NCI-H82 treated with DMSO at 0.1 percent for 48 hours (cell line): Measurements from ENCODE around the gene FRS2.

Experiments used
- DNase-seq: peaks from one replicate; lab custom pipeline; 2025; ENCODE audit not compliant: unreplicated experiment; lab: John Stamatoyannopoulos, UW

FRS2 gene

DNA sequence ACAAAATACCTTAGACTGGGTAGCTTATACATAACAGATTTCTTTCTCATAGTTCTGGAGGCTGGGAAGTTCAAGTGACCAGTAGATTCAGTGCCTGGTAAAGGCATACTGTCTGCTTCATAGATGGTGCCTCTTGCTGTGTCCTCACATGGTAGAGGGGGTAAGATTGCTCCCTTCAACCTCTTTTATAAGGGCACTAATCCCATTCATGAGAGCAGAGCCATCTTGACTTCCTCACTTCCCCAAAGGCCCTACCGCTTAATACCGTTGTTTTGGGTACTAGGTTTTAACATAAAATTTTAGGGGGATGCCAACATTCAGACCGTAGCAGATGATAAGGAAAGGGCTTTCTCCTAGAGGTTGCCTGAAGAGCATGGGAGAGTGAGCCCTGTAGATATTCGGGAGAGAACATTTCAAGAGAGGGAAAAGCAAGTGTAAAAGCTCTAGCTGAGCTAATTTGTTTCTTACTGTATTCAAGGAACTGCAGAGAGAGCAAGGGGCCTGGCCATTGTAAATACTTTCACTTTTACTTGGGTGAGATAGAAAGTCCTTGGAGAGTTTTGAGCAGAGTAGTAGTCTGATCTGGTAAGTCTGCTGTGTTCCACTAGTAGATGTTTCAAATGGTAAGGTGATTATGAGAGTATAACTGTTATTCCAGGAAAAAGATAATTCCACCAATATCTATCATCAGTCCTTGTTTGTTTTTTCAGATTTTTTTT, 27.3 kb downstream of the FRS2 start:
- DNase-seq = no peak

DNA sequence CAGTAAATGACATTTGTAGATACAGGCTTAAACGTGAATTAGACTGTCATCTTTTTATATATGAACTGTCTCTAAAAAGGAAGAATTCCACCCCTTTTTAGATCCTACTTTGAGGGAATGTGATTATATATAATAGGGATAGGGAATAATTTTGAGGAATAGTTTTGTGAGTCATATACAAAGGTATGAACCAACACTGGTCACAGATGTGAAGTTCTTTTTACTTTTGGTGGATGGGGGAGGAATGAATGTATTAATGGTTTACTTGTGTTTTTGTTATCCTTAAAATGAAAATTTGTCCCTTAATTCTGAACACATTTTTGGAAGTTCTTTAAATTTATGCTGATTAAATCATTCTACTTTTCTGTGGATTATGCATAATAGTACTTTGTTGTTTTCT, 30.4 kb downstream of the FRS2 start:
- DNase-seq = no peak

DNA sequence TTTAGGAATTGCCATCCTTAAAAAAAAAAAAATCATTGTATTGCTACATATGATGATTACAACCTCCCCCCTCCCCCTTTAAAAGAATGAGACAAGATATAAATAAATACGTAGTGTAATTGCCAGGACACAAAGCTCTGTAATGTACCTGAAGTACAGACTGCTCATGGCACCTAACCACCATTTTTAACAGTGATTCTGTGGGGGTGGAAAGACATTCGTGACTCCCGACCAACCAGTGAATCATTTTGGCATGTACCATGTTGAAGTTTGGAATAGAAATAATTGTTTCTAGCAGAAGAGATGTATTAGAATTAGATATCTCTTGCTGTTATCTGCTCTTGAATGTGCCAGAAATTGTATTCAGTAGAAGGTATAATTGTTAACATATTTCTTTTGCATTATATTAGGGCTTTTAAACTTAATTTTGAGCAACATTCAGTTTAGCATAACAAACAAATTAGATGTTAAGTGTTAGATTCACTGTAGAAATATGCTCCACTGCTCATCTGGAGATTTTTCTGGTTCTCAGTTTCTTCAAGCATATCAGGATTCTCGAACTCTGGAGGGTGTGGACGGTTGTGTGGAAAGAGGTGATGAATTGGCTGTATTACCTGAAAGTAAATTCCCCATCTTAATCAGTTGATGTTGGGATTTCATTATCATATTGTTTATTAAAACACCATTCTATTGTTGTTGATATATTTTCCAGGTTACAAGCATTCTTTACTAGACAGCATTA, 31.1 kb downstream of the FRS2 start:
- DNase-seq = no peak

DNA sequence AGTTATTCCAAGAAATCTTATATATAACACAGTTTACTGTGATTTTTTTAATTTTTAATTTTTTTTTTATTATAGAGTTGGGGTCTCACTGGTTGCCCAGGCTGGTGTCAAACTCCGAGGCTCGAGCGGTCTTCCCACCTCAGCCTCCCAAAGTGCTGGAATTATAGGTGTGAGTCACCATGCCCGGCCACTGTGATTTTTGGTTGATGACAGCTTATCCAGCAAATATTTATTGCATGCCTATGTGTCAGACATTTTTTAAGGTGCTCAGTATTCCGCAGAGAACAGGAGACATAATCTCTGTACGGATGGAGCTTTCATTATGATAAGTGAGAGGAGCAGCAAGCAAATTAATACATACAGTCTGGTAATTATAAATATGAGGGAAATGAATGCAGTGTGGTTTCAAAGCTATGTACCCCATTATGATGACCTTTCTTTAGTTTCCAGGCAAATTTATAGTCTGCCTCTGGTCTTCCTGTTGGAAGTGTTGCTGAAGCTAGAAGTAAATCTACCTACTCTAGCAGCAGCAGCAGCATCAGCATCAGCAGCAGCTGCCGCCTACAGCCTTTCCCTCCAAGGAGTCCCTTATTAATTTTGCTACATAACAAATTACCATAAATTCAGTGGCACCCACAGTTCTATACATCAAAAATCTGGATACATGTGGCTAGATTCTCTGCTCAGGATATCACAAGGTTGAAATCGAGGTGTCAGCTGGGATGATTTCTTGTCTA, 32.3 kb downstream of the FRS2 start:
- DNase-seq = no peak

DNA sequence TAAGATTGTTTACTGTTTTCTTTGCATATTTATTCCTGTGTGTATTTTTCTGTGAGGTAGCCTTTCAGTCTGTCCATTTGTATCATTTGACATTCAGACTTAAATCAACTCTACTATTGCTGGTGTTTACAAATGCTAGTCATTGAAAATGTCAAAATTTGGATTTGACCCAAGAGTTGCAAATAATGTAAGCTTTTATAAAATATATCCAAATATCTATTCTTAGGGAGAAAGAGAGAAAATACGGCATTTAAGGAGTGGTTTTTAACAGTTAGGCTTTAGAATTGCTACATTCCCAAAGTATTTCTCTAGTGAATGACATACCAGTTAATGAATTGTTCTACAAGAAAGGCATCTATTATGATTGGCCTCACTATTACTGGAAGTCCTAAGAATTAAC, 37.9 kb downstream of the FRS2 start:
- DNase-seq = no peak

DNA sequence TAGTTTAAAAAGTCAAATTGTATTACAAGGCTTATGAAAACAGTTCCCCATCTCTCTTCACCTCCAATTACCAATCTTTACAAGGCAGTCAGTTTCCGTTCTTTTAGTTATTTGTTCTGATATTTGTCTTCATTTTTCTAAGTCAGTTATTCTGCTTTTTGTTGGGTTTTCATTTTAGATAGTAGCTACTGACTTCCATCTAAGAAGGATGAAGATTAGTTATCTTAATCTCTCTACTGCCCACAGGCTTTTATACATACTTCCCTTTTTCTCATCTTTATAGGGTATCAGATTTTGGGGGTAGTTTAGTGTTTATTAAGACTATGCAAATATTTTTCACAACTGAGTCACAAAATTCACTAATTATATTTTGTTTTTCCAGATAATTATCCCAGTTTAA, 38.4 kb downstream of the FRS2 start:
- DNase-seq = no peak

DNA sequence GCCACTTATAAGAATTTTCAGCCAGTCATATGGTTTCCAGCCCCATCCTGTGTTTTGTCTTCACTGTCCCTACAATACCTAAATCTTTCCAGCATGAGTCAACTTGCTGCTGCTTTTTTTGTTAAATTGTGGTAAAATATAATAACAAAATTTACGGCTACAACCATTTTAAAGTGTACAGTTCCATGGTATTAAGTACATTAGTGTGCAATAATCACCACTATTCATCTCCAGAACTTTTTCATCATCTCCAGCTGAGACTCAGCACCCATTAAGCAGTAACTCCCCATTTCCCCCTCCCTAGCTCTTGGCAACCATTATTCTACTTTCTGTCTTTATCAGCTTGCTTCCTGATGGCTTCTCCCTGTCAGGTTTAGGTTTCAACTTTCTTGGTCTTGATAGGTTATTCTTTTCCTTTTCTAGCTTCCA, 39.1 kb downstream of the FRS2 start:
- no peak for DNase-seq

DNA sequence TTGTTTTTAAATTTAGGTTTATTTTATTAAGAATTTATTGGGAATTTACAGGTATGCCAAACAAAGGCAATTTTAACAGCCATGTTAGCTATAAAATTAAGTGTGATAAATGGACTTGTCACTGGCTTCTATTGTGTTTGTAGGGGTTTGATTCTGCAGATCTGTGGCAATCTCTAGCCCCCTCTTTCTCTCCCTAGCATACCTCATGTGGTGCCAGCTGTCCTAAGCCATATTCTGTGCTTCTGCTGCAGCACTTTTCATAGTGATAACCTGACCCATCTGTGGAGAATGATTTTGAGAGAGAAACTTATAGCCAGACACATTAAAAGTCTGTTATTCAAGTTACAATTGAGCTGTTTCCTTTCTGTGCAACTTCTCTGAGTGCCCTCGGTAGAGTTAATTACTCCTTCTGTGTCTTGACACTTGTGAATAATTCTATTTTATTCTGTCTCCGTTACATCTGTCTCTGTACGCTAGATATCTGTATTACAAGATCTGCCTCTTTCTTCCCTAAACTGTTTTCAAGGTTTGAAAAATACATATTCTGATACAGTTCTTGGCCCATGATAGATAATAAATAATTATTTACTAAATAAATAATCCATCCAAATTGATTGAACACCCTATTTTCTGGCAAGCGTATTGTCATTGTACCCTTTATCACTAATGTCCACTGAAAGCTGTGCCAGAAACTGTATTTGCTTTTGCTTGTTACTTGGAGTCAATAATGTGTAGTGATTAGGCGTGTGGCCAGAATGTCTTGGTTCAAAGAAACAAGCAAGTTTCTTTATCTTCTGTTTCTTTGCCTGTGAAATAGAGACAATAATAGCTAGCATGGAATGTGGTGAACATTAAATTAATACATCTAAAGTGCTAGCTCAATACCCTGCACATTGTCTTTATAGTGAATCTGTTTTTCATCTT, 40.0 kb downstream of the FRS2 start:
- no peak for DNase-seq

DNA sequence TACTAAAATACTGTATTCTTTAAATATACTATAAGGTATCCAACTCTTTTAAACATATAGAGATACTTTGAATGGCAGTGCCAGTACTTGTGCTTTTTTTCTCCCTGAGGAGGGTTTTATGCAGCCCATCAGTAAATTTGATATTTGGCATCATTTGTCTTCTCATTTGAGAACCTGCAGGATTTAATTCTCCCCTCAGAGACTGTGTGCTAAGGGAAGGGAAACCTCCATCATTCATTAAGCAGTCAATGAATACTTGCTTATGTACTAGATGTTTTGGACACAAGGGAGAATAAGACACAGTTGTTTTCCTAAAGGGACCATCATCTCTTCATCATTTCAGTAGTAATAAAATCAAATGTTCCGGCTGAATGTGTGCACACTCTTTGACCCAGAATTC, 40.8 kb downstream of the FRS2 start:
- DNase-seq = no peak

DNA sequence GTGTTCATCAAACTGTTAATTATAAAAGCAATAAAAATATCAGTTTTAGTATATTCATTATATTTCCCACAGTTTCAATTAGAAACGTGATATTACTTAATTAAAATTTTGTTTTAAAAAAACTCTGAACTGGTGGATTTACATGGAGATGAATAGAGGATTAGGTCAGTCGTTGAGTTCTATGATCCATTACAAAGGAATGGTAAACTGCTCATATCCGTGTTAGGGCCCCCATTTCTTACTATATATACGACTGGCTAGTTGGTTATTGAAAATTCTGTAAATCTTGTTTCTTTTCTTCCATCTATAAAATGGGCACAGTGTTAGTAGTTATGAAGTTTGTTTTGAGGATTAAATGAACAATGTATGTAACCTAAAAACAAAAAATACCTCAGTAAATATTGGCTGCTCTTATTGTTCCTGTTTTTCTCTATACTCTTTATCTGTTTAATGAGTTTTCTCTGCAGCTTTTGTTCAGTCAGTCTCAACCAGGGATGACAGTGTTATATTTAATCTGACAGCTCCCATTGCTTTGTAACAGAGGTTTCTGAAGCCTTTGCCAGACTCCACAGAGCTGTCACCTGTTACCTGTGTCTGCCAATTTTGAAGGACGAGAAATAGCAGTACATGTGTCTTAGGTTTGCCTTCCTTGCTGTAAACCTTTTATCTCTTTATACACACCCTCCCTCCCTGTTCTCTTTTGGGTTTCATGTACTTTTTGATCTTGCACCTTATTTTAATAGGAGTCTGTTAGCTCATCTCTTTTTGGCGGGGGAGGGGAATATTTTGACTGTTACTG, 41.5 kb downstream of the FRS2 start:
- DNase-seq = no peak

DNA sequence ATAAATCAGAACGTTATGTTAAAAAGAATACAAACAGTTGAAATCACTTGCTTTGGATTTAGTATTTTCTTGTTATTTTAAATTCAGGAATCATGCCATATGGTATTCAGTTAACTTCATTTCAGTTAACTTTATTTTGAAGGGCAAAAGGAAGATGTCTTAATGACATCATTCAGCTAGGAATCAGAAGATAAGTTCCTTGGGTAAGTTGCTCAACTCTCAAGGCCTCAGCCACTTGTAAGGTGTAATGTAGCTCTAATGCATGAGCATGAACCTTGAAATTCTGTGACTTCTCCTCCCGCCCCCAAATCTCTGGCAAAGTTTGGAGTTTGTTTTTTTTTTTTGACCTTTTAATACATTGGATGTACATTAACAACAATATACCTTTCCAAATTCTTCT, 42.6 kb downstream of the FRS2 start:
- DNase-seq = no peak

DNA sequence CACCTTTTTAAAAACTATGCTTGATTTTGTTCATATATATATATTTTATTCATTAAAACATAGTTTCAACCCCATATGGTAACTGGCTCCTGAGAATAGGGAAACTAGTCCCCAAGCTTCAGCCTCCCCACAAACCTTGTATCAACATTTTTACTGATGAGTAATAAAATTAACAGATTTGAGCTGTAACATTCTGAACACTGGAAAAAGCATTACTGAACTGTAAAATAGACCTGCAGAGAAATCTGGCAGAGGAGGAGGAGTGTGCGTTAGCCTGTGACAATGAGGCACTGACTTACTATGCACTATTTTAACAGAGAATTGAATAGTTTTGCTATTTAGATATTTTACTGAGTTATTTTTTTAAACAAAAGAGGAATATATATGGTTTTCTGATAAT, 43.1 kb downstream of the FRS2 start:
- DNase-seq = no peak

DNA sequence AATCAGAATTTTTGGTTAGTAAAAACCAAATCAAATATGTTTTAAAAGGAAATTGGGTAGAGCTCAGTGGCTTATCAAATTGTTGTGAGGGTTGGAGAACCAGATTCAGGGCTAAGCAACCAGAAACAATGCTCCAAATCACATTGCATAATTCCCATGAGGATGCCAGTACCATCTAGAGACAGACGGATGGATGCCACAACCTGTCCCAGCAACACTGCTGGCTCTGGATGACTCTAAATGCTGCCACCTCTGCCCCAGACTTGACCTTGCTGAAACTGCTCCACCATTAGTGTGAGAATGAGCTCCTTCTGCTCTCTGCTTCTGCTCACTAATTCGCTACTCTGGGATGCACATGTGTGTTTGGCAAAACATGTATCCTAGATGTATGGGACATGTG, 43.9 kb downstream of the FRS2 start:
- no peak for DNase-seq

DNA sequence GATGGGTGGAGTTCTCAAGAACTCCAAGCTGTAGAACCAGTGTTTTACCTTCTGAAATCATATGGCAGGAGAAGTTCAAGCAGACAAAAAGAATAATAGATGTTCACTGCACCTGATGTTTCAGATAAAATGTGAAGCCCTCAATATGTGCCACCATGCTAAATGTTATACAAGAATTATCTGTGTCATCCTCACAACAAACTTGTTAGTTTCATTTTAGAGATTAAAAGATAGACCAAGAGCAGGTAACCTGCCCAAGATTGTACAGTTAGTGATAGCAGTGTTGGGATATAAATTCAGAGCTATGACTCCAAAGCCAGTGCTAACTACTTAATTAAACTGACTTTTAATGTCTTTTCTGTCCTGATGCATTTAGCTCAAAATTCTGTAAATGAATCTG, 44.7 kb downstream of the FRS2 start:
- DNase-seq = no peak

DNA sequence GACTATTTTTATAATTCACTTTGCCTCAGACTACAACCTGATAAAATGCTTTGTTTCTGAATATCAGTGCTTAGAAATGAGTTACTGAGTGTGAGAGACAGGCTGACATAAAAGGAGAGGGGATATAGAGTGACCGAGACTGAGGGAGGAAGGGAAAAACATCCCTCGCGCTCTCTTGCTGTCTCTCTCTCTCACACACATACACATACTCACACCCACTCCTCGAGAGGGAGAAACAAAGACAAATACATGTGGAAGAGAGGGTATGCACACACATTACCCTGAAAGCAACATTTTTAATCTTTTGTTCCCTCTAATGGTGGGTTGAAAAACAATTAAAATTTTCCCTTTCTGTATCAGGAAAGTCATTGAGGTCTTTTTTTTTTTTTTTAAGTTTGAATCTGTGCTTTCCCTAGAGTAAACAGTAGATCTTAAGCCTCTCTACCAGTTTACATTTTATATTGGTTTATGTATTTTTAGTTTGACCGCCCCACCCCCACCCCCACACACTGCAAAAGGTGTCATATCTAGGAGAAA, 45.3 kb downstream of the FRS2 start:
- DNase-seq = no peak

DNA sequence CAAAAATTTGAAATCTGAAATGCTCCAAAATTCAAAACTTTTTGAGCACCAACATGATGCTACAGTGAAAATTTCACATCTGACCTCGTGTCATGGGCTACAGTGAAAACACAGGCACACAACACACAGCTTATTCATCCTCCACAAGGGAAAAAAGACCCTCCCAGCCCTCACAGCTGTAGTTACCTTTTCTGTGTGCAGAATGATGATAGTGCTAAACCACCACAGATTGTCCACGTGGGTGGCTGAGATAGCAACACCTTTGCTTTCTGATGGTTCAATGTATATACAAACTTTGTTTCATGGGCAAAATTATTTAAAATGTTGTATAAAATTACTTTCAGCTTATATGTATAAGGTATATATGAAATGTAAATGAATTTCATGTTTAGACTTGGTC, 46.8 kb downstream of the FRS2 start:
- DNase-seq = no peak

DNA sequence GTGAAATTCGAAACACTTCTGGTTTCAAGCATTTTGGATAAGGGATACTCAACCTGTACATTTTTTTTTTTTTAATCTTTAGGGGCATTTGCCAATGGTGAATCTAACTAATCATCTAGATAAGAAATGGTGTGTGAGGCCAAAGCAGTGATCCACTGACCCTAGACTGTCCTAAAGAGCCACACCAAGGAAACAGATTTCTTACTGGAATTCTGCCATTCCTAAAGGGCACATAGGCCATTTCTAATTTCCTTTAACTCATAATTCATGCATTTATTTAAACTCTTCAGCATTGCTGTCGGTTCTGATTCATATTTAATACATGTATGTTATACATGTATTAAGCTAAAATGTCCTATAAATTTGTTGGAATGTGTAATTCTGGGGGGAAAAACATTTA, 47.2 kb downstream of the FRS2 start:
- no peak for DNase-seq

DNA sequence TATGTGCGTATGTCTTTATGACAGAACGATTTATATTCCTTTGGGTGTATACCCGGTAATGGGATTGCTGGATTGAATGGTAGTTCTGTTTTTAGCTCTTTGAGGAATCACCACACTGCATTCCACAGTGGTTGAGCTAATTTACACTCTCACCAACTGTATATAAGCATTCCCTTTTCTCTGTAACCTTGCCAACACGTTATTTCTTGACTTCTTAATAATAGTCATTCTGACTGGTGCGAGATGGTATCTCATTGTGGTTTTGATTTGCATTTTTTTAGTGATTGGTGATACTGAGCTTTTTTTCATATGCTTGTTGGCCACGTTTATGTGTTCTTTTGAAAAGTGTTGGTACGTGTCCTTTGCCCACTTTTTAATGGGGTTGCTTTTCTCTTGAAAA, 49.7 kb downstream of the FRS2 start:
- DNase-seq = no peak

DNA sequence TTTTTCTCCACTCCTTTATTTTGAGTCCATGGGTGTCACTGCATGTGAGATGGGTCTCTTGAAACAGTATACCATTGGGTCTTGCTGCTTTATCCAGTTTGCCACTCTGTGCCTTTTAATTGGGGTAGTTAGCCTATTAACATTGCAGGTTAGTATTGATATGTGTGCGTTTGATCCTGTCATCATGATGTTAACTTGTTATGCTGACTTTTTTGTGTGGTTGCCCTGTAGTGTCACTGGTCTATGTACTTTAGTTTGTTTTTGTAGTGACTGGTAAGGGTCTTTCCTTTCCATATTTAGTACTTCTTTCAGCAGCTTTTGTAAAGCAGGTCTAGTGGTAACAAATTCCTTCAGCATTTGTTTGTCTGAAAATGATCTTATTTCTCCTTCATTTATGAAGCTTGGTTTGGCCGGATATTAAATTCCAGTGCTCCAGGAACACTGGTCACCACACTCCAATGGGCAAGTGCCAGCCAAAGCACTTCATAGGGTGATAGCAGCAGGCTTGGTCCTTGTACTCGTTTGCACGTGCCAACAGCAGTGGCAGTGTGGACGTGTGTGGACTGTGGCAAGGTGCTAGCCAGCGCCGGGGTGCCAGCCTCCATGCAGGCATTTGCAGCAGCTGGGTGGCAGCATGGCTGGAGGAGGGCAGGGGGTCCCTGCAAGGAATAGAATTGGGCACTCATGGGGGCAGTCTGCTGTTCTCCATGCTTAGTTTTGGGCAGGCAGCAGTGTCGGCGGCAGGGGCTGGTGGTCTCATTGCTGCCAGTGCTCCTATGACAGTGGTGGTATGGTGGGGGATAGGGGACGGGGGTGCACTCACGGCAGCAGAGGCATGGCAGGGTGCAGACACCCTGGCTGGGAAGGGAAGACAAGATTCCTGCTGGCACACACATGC, 53.5 kb downstream of the FRS2 start:
- no peak for DNase-seq
